ENCODE data around the gene ITPR2.
A peak's percentile ranks its signal among the peaks of the same experiment; 100 is the strongest.
"Not testable (repeated sequence)": the region's sequence is repeated elsewhere in the genome, so short reads cannot be mapped to it uniquely, and the experiment has no call there.

The ITPR2 gene

GRCh38 chr12:26755362-26755761, 77.6 kb downstream of the ITPR2 start:
- not testable (repeated sequence) for DNase-seq (ENCODE audit: low read depth)

- DNase-seq (ENCODE audit: low read depth) = no peak
Measured at GRCh38 chr12:26754148-26754547, 78.8 kb downstream of the ITPR2 start.

GRCh38 chr12:26751179-26751578, 81.8 kb downstream of the ITPR2 start:
- DNase-seq (ENCODE audit: low read depth) = no peak

- no peak for DNase-seq (ENCODE audit: low read depth)
Measured at GRCh38 chr12:26750531-26751175, 82.3 kb downstream of the ITPR2 start.

- no peak for DNase-seq (ENCODE audit: low read depth)
Measured at GRCh38 chr12:26749781-26750180, 83.2 kb downstream of the ITPR2 start.

- DNase-seq (ENCODE audit: low read depth) = peak; percentile 8
Measured at GRCh38 chr12:26748741-26749431, 84.1 kb downstream of the ITPR2 start.

- DNase-seq (ENCODE audit: low read depth) = no peak
Measured at GRCh38 chr12:26748412-26748740, 84.6 kb downstream of the ITPR2 start.

GRCh38 chr12:26746121-26746714, 86.8 kb downstream of the ITPR2 start:
- DNase-seq (ENCODE audit: low read depth) = no peak

- DNase-seq (ENCODE audit: low read depth) = no peak
Measured at GRCh38 chr12:26744697-26745440, 88.1 kb downstream of the ITPR2 start.

- DNase-seq (ENCODE audit: low read depth) = no peak
Measured at GRCh38 chr12:26744042-26744626, 88.9 kb downstream of the ITPR2 start.

- no peak for DNase-seq (ENCODE audit: low read depth)
Measured at GRCh38 chr12:26741584-26742227, 91.3 kb downstream of the ITPR2 start.

- DNase-seq (ENCODE audit: low read depth) = no peak
Measured at GRCh38 chr12:26740991-26741390, 92.0 kb downstream of the ITPR2 start.

- no peak for DNase-seq (ENCODE audit: low read depth)
Measured at GRCh38 chr12:26740348-26740747, 92.6 kb downstream of the ITPR2 start.

- DNase-seq (ENCODE audit: low read depth) = no peak
Measured at GRCh38 chr12:26737487-26738030, 95.4 kb downstream of the ITPR2 start.

- no peak for DNase-seq (ENCODE audit: low read depth)
Measured at GRCh38 chr12:26736563-26737486, 96.2 kb downstream of the ITPR2 start.

- DNase-seq (ENCODE audit: low read depth) = no peak
Measured at GRCh38 chr12:26735249-26735639, 97.8 kb downstream of the ITPR2 start.

GRCh38 chr12:26734510-26735248, 98.3 kb downstream of the ITPR2 start:
- DNase-seq (ENCODE audit: low read depth) = no peak

GRCh38 chr12:26732005-26732908, 100.7 kb downstream of the ITPR2 start:
- no peak for DNase-seq (ENCODE audit: low read depth)

All from fibroblast of the conjunctiva (primary cell).